Neuronal stem cell (in vitro differentiated cells): ENCODE data around the gene FAM124A. TPM values are rescaled to one million over a fixed set of nuclear protein-coding genes. Genes with fewer than 3 reads are reported as not detected.

ENCODE experiments used
- small RNA-seq: library from polyadenylated mRNA; stranded (forward); fragments of <200 nt; extraction: miRNeasy Mini kit (QIAGEN cat#:217004); gene quantifications from one replicate; pipeline ENCODE3, GENCODE V24; 2013; ENCODE audit not compliant: insufficient read depth

FAM124A gene

Small RNA genes lying within 50 kb of the gene (small RNA-seq; reads per million reads assigned to genes)
- gene PRELID3BP2, result not detected
